Measurements from ENCODE around the gene NHERF2. TPM values are rescaled to one million over a fixed set of nuclear protein-coding genes. Genes with fewer than 3 reads are reported as not detected.

Gene NHERF2
- total RNA-seq, 1 experiment from 2014 or later, result 51.1 TPM

- no peak for DNase-seq (ENCODE audit: low read depth)
These were observed 36.2 kb upstream of the NHERF2 start for GRCh38 chr16:1990351-1991134.

GRCh38 chr16:1991135-1991551 is 35.6 kb upstream of the NHERF2 start:
- no peak for DNase-seq (ENCODE audit: low read depth)

- DNase-seq (ENCODE audit: low read depth), result no peak
These were observed 35.1 kb upstream of the NHERF2 start for GRCh38 chr16:1991588-1991947.

- DNase-seq (ENCODE audit: low read depth), result peak; percentile 74
These were observed 34.6 kb upstream of the NHERF2 start for GRCh38 chr16:1991948-1992703.

GRCh38 chr16:1992704-1993317 is 33.9 kb upstream of the NHERF2 start:
- no peak for DNase-seq (ENCODE audit: low read depth)

- DNase-seq (ENCODE audit: low read depth), result no peak
These were observed 33.0 kb upstream of the NHERF2 start for GRCh38 chr16:1993731-1994131.

- DNase-seq (ENCODE audit: low read depth), result peak; percentile 32
These were observed 29.0 kb upstream of the NHERF2 start for GRCh38 chr16:1997494-1998359.

GRCh38 chr16:1998360-1998835 is 28.3 kb upstream of the NHERF2 start:
- DNase-seq (ENCODE audit: low read depth), result no peak

GRCh38 chr16:1998852-1999801 is 27.6 kb upstream of the NHERF2 start:
- no peak for DNase-seq (ENCODE audit: low read depth)

GRCh38 chr16:1999866-2000514 is 26.7 kb upstream of the NHERF2 start:
- DNase-seq (ENCODE audit: low read depth), result no peak

GRCh38 chr16:2001035-2001434 is 25.7 kb upstream of the NHERF2 start:
- no peak for DNase-seq (ENCODE audit: low read depth)

- no peak for DNase-seq (ENCODE audit: low read depth)
These were observed 25.0 kb upstream of the NHERF2 start for GRCh38 chr16:2001456-2002355.

- DNase-seq (ENCODE audit: low read depth), result no peak
These were observed 24.1 kb upstream of the NHERF2 start for GRCh38 chr16:2002406-2003230.

GRCh38 chr16:2003231-2003826 is 23.4 kb upstream of the NHERF2 start:
- no peak for DNase-seq (ENCODE audit: low read depth)

- peak; percentile 67 for DNase-seq (ENCODE audit: low read depth)
These were observed 22.7 kb upstream of the NHERF2 start for GRCh38 chr16:2003827-2004641.

- no peak for DNase-seq (ENCODE audit: low read depth)
These were observed 21.7 kb upstream of the NHERF2 start for GRCh38 chr16:2004795-2005517.

Data from RPMI7951 (cell line).